H1 (cell line): ENCODE measurements around the gene C21orf58. TPM values are rescaled to one million over a fixed set of nuclear protein-coding genes. Genes with fewer than 3 reads are reported as not detected.

Source experiments
- HDAC2 ChIP-seq, 2 experiments: fragments of 300-600 bp in 1 of 2; sonication (generic) in 1 of 2; IDR thresholded peaks; 2 replicates each; pipeline ENCODE4 v1.6.1; 2011 to 2012; ENCODE audit warnings: low read depth in 2 of 2, low read length in 2 of 2, mild to moderate bottlenecking in 2 of 2, moderate library complexity in 2 of 2, borderline replicate concordance in 1 of 2, inconsistent platforms in 1 of 2
- KDM4A ChIP-seq: IDR thresholded peaks from one replicate; pipeline ENCODE4 v1.7.1; 2012; ENCODE audit warnings: low read depth, mild to moderate bottlenecking, moderate library complexity, low read length, inconsistent platforms; ENCODE audit not compliant: severe bottlenecking
- polyA plus RNA-seq, 7 experiments: library from polyadenylated mRNA; depleted of rRNA in 3 of 7; stranded (reverse) in 5 of 7; unstranded in 2 of 7; fragments of >200 nt in 5 of 7; fragments of 200-250 nt in 2 of 7; gene quantifications; 1 replicate in 5 of 7; 2 replicates in 1 of 7; 4 replicates in 1 of 7; pipeline versions ENCODE4 v1.2.1 to v1.2.3, GENCODE V29; 2011 to 2013; ENCODE audit warnings: missing spikeins in 2 of 7, mixed read lengths in 2 of 7
- total RNA-seq: library from RNA; stranded (reverse); fragmentation: NEBNext Ultra II Directional; extraction: Animal tissue kit (Norgen Biotek cat#: 25700); gene quantifications from 2 replicates; pipeline ENCODE4 v1.2.1, GENCODE V29; 2021

C21orf58 gene
- total and polyA plus RNA-seq, 2 of the 8 experiments (the other 6 are each of a cell fraction or from before 2014, with no cell fraction given), result 13.8 to 26.1 TPM

- TF ChIP-seq KDM4A (no peak), HDAC2 (IDR thresholded peaks at IDR 0.05; ENCODE audit: borderline replicate concordance in 1 of 2, low read depth in 2 of 2, low read length in 2 of 2) (no peak)
Measured at GRCh38 chr21:46301759-46302158, 21.9 kb downstream of the C21orf58 start (continued).
